ENCODE data around the gene LGALS4.
"Not testable (repeated sequence)": the region's sequence is repeated elsewhere in the genome, so short reads cannot be mapped to it uniquely, and the experiment has no call there.

LGALS4 gene

GRCh38 chr19:38816131-38816750, 3.5 kb upstream of the LGALS4 start:
- Mint-ChIP-seq H3K27ac (no peak overlapping the region), H3K9me3 (no peaks in the 10 kb centered on the region), H3K4me1 (ENCODE audit: low read depth) (no peaks in the 10 kb centered on the region), H3K4me3 (no peak overlapping the region), H3K36me3 (ENCODE audit: low read depth) (peaks cover 21% of the 10 kb centered on the region), H3K27me3 (ENCODE audit: low read depth) (no peaks in the 10 kb centered on the region)

GRCh38 chr19:38815059-38816001, 2.6 kb upstream of the LGALS4 start:
- Mint-ChIP-seq H3K4me3 (no peak overlapping the region), H3K27me3 (ENCODE audit: low read depth) (no peaks in the 10 kb centered on the region), H3K9me3 (no peaks in the 10 kb centered on the region), H3K27ac (no peak overlapping the region), H3K36me3 (ENCODE audit: low read depth) (peaks cover 14% of the 10 kb centered on the region), H3K4me1 (ENCODE audit: low read depth) (no peaks in the 10 kb centered on the region)

GRCh38 chr19:38813932-38814331, 1.2 kb upstream of the LGALS4 start:
- peaks cover 12% of the 10 kb centered on the region for H3K36me3 Mint-ChIP-seq (ENCODE audit: low read depth)
- H3K9me3 Mint-ChIP-seq; H3K27me3 Mint-ChIP-seq (ENCODE audit: low read depth); H3K27ac Mint-ChIP-seq; H3K4me1 Mint-ChIP-seq (ENCODE audit: low read depth); H3K4me3 Mint-ChIP-seq: not testable (repeated sequence)

DNA sequence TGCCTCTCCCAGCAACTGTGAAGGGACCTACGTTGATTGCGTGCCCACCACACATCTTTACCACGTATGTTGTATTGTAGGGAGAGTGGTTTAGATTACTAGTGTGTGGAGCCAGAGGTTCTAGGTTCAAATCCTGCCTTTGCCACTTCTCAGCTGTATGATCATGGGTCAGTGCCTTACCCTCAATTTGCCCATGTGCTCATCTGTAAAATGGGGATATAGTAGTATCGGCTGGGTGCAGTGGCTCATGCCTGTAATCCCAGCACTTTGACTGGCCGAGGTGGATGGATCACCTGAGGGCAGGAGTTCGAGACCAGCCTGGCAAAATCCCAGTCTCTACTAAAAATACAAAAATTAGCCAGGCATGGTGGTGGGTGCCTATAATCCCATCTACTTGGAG, 578 bp upstream of the LGALS4 start:
- Mint-ChIP-seq H3K9me3 (no peaks in the 10 kb centered on the region), H3K27ac (no peak overlapping the region), H3K4me3 (no peak overlapping the region), H3K4me1 (ENCODE audit: low read depth) (no peaks in the 10 kb centered on the region), H3K36me3 (ENCODE audit: low read depth) (peaks cover 10% of the 10 kb centered on the region), H3K27me3 (ENCODE audit: low read depth) (no peaks in the 10 kb centered on the region)

GRCh38 chr19:38812009-38812840, 520 bp downstream of the LGALS4 start:
- H3K36me3 Mint-ChIP-seq (ENCODE audit: low read depth), result peaks cover 6% of the 10 kb centered on the region
- no peaks in the 10 kb centered on the region for H3K27me3 Mint-ChIP-seq (ENCODE audit: low read depth)
- H3K27ac Mint-ChIP-seq, result no peak overlapping the region
- H3K9me3 Mint-ChIP-seq, result no peaks in the 10 kb centered on the region
- no peaks in the 10 kb centered on the region for H3K4me1 Mint-ChIP-seq (ENCODE audit: low read depth)
- H3K4me3 Mint-ChIP-seq, result no peak overlapping the region

DNA sequence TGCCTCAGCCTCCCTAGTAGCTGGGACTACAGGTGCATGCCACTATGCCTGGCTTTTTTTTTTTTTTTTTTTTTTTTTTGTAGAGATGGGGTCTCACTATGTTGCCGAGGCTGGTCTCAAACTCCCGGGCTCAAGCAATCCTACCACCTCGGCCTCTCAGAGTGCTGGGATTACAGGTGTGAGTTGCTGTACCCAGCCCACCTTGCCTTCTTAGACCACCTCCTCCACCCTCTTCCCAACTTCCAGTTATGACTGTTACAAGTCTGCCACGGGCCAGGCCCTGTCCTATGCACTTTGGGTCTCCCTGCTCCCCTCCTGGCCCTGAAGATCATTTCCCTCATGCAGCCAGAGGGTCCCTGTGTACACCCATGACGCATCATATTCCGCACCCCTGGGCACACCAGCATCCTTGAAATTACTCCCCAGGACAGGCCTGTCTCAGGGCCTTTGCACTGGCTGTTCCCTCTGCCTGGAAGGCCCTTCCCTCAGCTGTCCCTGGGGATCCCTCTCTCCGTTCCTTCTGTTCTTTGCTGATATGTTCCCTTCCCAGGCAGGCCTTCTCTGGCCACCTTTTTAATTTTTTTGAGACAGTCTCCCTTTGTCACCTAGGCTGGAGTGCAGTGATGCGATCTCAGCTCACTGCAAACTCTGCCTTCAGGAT, 3.0 kb downstream of the LGALS4 start:
- H3K4me1 Mint-ChIP-seq (ENCODE audit: low read depth), result peaks cover 3% of the 10 kb centered on the region
- peaks cover 2% of the 10 kb centered on the region for H3K36me3 Mint-ChIP-seq (ENCODE audit: low read depth)
- H3K9me3 Mint-ChIP-seq, result no peaks in the 10 kb centered on the region
- no peak overlapping the region for H3K27ac Mint-ChIP-seq
- H3K27me3 Mint-ChIP-seq (ENCODE audit: low read depth), result no peaks in the 10 kb centered on the region
- no peak overlapping the region for H3K4me3 Mint-ChIP-seq

- no peak overlapping the region for H3K4me3 Mint-ChIP-seq
These were observed 4.0 kb downstream of the LGALS4 start for GRCh38 chr19:38808741-38809140.

DNA sequence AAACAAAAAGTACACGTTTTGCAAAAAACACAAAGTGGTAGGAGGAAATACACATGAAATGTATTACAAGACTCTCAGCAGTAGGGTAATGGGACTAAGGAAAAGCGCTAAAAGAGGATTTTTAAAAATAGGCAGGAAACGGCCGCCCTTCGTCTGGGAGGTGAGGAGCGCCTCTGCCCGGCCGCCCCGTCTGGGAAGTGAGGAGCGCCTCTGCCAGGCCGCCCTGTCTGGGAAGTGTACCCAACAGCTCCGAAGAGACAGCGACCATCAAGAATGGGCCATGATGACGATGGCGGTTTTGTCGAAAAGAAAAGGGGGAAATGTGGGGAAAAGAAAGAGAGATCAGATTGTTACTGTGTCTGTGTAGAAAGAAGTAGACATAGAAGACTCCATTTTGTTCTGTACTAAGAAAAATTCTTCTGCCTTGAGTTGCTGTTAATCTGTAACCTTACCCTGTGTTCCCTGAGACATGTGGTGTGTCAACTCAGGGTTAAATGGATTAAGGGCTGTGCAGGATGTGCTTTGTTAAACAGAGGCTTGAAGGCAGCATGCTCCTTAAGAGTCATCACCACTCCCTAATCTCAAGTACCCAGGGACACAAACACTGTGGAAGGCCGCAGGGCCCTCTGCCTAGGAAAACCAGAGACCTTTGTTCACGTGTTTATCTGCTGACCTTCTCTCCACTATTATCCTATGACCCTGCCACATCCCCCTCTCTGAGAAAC, 5.2 kb downstream of the LGALS4 start:
- H3K27me3 Mint-ChIP-seq (ENCODE audit: low read depth); H3K4me3 Mint-ChIP-seq; H3K36me3 Mint-ChIP-seq (ENCODE audit: low read depth); H3K4me1 Mint-ChIP-seq (ENCODE audit: low read depth); H3K27ac Mint-ChIP-seq; H3K9me3 Mint-ChIP-seq: not testable (repeated sequence)

More at GRCh38 chr19:38808741-38809140, 4.0 kb downstream of the LGALS4 start:
- Mint-ChIP-seq H3K27ac (no peak overlapping the region), H3K9me3 (no peaks in the 10 kb centered on the region), H3K27me3 (ENCODE audit: low read depth) (no peaks in the 10 kb centered on the region), H3K4me1 (ENCODE audit: low read depth) (peaks cover 3% of the 10 kb centered on the region), H3K36me3 (ENCODE audit: low read depth) (peaks cover 2% of the 10 kb centered on the region)

DNA sequence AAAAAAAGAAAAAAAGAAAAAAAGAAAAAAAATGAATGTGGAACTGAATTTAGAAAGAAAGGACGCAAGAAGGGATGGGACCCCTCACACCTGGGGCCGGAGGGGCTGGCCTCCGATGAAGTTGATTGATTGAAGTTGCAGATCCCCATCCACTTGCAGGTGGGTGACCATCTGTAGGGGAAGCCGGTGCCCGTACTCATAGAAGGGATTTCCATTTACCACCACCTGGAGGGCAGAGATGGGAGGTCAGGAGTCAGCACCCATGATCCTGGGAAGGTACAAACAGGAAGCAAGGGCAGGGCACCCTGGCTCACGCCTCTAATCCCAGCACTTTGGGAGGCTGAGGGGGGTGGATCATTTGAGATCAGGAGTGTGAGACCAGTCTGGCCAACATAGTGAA, 6.4 kb downstream of the LGALS4 start:
- H3K36me3 Mint-ChIP-seq (ENCODE audit: low read depth), result peaks cover 2% of the 10 kb centered on the region
- H3K4me3 Mint-ChIP-seq, result no peak overlapping the region
- H3K4me1 Mint-ChIP-seq (ENCODE audit: low read depth), result peaks cover 3% of the 10 kb centered on the region
- no peaks in the 10 kb centered on the region for H3K27me3 Mint-ChIP-seq (ENCODE audit: low read depth)
- no peaks in the 10 kb centered on the region for H3K9me3 Mint-ChIP-seq
- no peak overlapping the region for H3K27ac Mint-ChIP-seq

DNA sequence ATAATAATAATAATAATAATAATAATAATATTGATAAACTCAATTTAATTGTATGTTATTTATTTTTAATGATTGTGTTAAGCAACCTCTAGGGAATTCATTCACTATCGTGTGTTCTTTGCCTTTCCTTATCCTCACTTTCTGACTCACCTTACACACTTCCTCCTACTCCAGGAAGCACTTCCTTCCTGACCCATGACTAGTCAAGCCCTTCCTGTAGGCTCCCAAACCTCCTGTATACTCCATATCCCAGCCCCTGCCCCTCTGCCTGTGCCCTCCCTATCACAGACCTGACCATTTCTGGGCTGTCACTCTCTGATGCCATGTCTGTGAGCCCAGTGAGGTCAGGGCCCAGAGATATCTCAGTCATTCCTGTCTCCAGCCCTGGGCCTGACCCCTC, 7.6 kb downstream of the LGALS4 start:
- Mint-ChIP-seq H3K4me3 (no peak overlapping the region), H3K36me3 (ENCODE audit: low read depth) (peaks cover 2% of the 10 kb centered on the region), H3K9me3 (no peaks in the 10 kb centered on the region), H3K4me1 (ENCODE audit: low read depth) (peaks cover 3% of the 10 kb centered on the region), H3K27me3 (ENCODE audit: low read depth) (no peaks in the 10 kb centered on the region), H3K27ac (peak overlapping the region; percentile 68)

- Mint-ChIP-seq H3K27me3 (ENCODE audit: low read depth) (no peaks in the 10 kb centered on the region), H3K4me1 (ENCODE audit: low read depth) (peaks cover 3% of the 10 kb centered on the region), H3K36me3 (ENCODE audit: low read depth) (peaks cover 2% of the 10 kb centered on the region), H3K27ac (no peak overlapping the region), H3K4me3 (no peak overlapping the region), H3K9me3 (no peaks in the 10 kb centered on the region)
These were observed 9.2 kb downstream of the LGALS4 start for GRCh38 chr19:38803543-38803942.

DNA sequence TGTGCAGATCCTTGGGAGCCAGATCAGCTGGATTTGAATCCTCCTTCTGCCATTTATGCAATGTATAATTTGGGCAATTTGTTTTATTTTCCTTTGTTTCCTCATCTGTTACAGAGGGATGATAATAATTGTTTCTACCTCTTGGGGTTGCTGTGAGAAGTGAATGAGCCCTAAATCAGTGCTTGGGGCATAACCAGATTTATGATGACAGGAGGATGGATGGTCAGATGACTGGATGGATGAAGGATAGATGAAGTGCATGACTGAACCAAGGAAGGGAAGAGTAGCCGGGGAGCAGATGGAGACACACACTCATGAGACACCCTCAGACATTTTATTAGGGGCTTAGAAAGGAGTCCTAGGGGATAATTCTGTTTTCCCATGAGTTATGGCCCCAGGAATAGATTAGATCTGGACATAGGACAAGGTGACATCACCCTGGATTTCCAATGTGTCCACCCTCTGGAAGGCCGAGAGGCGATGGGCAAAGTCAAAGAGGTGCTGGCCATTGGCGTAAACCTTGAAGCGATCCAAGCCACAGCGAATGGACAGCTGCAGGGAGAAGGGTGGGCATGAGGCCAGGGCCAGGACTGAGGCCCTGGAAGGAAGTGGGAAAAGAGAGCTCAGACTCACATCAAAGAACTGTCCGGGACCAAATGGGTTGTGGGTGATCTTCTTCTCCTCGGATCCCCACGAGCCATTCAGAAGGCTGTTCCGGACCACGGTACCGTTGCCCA, 11.2 kb downstream of the LGALS4 start:
- Mint-ChIP-seq H3K9me3 (no peaks in the 10 kb centered on the region), H3K27me3 (ENCODE audit: low read depth) (no peaks in the 10 kb centered on the region), H3K27ac (no peak overlapping the region), H3K4me3 (no peak overlapping the region), H3K4me1 (ENCODE audit: low read depth) (peaks cover 3% of the 10 kb centered on the region), H3K36me3 (ENCODE audit: low read depth) (peaks cover 2% of the 10 kb centered on the region)

DNA sequence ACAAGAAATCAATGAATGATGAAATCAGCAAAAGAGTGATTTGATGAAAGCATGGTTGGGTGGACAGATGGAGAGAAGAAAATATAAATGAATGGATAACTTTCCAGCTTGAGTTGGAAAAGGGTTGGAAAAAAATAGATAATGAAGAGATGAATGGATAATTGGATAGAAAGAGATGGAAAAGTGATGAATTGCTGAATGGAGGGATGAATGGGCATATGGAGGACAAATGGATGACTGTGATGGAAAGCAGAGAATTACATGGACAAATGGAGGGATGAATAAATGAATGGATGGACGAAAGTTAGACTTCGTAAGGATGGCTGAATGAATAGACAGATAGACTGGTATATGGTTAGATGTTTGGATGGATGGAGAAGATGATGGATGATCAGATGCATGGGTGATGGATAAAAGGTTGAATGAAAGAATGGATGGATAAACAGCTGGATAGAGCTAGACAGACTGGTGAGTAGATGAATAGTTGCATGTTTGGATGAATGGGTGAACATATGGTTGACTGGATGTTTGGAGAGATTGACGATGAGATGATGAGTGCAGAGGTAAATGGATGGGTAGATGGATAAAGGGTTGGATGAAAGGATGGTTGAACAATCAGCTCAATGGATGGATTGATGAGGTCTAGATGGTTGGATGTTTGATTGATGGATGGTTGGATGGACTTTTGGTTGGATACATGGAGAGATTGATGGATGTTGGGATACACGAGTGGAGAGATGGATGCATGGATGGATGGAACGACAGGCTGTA, 12.0 kb downstream of the LGALS4 start:
- H3K27ac Mint-ChIP-seq, result no peak overlapping the region
- no peaks in the 10 kb centered on the region for H3K9me3 Mint-ChIP-seq
- H3K27me3 Mint-ChIP-seq (ENCODE audit: low read depth), result no peaks in the 10 kb centered on the region
- H3K4me3 Mint-ChIP-seq, result no peak overlapping the region
- peaks cover 2% of the 10 kb centered on the region for H3K36me3 Mint-ChIP-seq (ENCODE audit: low read depth)
- peaks cover 3% of the 10 kb centered on the region for H3K4me1 Mint-ChIP-seq (ENCODE audit: low read depth)
